HG02571 (cell line): ENCODE results near the gene POLA1.
"Not testable (repeated sequence)": the region's sequence is repeated elsewhere in the genome, so short reads cannot be mapped to it uniquely, and the experiment has no call there.

Experiments
- ATAC-seq: cut with Tn5 transposase; IDR thresholded peaks from one replicate; pipeline ENCODE4 v1.9.1; 2021; ENCODE audit warnings: mild to moderate bottlenecking, moderate library complexity; ENCODE audit not compliant: unreplicated experiment

The POLA1 gene

DNA sequence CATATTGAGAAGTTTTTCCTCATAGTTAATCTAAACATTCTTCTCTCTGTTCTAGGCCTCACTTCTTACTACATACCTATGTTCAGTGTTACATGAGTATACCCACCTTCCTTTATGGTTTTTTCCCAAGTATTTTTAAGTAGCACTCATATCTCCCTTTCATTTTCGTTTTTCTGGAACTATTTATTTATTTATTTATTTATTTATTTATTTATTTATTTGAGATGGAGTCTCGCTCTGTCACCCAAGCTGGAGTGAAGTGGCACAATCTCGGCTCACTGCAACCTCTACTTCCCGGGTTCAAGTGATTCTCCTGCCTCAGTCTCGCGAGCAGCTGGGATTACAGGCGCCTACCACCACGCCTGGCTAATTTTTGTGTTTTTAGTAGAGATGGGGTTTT, 170.1 kb downstream of the POLA1 start:
- not testable (repeated sequence) for ATAC-seq

DNA sequence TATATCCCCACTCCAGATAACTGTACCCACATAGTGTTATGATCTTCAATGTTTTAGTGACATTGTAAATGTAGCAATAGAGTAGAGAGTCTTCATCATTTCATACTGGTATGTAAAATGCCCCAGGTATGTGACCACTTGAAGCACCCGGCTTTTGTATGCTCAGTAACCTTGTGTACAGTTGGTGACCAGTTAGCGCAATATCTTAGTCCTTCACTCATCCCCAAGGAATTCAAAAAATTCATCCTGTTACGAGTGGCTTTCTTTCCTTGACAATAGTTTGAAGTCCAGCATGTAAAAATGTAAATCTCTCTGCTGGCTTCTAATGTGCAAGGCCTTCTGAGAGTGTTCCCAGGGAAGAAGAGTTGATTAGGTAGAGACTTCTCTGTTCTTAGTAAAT, 176.4 kb downstream of the POLA1 start:
- ATAC-seq, result no peak

DNA sequence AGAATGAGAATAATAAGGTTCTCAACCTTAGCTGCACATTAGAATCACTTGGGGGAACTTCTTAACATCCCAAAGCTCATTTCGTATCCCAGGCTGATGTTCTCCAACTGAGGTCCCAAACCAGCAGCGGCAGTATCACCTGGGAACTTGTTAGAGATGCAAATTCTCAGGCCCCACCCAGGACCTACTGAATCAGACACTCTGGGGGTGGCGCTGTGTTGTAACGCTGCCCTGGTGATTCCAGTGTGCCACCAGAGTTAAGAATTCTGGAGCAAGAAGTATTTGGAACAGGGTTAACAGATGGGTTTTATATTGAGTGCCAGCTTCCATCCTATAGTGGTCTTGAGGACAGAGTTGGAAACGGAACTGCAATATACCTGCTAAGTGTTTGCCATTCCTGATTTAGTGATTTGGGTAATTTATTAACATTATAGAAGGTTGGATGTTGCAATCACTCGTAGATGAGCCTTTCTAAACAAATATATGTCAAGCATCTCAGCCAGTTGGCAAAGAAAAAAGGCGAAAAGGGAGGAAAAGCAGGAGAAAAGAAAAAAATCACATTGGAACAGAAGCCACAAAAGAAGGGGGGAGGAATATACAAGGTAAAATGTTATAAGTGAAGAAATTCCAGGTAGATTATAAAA, 181.0 kb downstream of the POLA1 start:
- no peak for ATAC-seq

DNA sequence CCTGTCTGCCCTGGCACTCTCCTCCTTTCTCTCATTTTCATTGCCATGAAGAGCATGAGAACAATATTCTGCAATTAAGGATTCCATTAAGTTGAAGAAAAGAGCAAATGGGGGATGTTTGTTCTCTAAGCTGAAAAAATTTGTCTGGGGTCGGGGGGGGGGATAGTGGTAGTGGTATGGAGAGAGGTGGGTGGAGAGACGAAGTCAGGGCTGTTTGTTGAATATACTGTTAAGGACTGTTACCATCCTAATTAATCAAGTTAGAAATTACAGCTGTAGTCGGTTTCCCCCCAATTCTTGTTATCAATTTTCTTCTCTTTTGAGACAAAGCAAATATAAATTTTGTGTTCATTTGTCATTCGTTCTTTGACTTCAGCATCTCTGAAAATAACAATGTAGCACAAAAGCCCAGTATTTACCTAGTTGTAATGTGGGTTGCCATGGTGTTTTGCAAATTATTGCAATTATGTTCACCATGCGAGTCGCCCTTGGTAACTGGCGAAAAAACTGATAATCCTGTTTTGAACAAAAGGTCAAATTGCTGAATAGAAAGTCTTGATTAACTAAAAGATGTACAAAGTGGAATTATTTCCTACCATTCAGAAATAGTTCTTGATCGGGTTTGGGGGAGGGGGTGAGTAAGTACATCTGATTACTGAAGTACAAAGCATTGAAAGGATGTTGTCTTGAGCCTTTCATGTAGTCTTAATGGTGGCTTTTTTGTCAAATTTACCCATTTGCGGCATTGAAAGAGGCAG, 183.0 kb downstream of the POLA1 start:
- no peak for ATAC-seq

DNA sequence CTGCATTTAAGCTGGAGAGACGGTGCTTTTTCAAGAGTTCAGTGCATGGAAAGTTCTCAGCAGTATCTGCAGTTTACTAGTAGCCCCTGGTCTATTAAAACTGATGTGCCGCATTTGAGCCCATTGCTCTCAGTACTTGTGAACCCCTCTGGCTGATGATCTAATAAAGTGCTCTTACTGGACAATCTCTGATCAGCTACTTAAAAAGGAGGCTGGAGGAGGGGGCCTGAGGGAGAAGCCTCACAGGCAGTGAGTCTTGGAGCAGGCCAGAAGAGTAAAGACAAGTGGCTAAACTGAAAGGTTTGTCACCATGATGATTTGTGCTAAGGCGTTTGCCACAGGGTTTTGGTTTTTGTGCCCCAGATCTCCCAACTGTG, 183.6 kb downstream of the POLA1 start:
- no peak for ATAC-seq

DNA sequence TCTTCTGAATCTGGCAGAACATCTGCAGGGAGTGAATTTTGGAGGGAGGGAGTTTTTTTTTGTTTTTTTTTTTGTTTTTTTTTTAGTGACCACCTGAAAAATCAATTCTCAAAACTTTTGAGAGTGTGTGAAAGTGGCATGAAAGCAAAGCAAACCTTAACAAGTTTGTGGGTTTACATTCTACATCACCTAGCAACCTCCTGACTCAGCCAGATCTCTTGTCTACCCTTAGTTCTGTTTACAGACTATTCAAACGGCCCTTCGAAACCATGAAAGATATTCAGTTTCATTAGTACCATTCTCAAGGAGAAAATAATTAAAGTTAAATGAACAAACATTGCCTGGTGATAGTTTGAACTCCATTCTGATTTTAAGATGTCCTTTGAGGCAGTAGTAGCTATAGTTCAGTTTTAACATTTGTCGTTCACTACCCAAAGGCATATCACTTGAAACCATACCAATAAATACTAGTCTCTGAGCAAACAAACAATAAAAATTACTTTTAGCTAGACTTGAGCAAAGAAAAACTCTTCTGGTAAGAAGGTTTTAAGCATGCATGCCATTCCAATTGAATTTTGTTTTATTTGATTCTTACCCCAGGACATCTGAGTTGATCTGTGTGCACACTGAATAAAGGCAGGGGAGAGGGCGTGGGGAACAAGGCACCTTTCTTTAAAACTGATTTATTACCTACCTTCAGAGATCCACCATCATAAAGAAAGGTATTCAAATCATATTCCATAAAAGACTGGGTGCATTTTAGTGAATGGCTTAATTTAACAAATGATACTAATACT, 184.3 kb downstream of the POLA1 start:
- no peak for ATAC-seq

DNA sequence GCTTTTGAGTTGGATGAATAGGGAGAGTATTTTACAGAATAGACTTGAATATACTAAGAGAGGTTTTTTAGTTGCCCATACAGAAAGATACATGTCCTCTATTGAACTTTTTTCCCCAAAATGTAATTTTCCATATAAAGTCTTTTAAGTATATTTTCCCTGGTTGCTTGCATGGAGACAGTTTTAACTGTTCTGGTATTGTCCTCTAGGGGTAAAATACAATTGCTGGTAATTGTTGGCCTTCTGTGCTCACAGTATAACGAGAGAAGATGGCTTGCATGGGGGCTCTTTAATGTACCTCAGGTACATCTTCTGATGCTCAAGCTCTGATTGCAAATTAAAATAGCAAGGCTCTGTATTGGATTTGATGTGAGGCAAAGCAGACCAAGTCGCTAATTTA, 186.0 kb downstream of the POLA1 start:
- no peak for ATAC-seq

DNA sequence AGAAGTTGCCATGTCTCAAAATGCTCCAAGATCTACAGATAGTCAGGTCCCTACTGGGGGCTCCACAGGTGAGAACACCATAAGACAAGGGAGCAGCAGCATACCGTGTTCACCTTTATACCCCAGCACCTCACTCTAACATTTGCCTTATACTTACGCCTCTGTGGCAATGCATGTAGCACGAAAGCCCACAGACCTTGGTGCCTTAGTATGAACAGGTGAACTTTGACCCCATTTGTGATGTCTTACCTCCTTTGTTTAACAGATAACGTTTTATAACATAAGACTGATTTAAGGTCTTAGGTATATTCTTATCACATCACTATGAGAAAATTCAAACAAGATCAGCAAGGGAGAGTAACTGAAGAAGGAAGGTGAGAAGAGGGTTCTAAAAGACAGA, 193.2 kb downstream of the POLA1 start:
- ATAC-seq, result no peak

DNA sequence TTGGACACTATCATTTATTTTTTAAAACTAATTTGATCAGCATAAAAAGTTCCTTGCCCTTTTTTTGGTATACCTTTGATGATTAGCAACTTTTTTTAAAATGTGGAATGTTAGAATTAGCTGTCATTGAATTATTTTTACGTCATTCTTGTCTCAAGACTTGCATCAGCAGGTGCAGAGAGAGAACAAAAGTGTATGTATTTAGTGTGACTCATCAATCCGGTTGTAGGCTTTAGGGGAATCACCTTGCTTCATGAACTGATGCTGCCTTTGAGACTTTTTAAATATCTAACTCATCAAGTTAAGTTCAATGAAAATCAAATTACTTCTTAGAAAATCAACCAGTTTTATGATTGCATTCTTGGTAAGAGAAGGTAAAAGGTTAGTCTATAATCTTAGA, 197.0 kb downstream of the POLA1 start:
- no peak for ATAC-seq

DNA sequence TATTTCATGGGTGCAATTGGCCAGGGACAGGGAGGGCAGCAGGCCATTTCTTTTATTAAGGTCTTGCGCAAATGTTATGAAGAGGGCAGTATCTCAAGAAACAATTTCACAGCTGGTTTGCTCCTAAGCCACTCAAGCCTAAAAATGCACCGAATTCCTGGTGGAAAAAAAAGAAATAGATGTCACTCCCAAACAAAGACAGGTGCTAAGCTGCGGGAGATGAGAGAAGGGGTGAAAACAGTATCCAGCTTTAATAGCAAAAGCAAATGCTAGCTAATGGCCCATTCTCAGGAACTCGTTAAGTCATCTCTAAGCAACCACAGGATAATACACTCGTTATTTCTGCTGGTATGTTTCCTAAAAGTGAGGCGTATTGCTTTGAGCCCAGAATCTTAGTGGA, 205.7 kb downstream of the POLA1 start:
- ATAC-seq, result no peak

DNA sequence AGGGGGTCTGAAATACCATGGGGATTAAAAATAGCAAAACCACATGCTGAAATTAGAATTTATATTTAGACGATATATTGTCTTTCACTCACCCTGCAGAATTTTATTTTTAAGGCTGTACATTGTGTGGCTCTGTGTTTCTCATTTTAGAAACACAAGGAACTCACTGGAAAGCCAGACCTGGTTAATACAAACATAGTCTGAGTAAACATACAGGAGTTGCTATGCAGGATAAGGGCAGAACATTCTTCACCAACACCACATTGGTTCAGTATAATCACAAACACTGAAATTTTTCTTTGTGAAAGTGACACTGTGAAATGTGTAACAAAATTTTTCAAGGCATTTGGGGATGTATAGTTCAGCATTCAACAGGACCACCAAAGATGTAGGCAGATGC, 206.5 kb downstream of the POLA1 start:
- ATAC-seq, result no peak

DNA sequence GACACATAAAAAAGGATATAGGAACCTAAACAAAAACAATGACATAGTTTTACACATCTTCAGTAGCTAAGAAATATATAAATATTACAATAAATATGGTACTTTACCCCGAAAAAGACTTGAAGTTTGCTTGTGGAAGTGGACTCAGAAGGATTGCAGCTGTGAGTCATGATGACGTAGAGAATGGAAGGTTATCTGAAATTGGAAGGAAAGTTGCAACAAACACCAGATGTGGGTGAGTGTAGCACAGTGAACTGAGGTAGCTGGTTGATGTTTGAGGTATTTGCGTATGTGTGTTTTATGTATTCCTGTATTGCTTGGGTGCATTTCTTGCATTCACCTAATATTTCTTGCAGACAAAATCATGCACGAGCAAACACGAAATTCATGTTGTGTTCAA, 209.1 kb downstream of the POLA1 start:
- no peak for ATAC-seq

DNA sequence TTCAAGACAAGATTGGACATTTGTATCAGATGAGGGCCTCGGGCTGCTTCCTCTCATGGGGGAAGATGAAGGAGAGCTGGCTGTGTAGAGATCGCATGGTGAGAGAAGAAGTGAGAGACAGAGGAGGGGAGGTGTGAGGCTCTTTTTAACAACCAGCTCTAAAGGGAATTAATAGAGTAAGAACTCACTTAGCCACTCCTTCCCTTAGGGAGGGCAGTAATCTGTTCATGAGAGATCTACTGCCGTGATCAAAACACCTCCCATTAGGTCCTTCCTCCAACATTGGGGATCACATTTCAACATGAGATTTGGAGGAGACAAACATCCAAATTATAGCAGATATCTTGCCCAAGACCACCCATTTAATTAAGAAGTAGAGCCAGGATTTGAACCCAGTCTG, 225.0 kb downstream of the POLA1 start:
- ATAC-seq, result no peak

DNA sequence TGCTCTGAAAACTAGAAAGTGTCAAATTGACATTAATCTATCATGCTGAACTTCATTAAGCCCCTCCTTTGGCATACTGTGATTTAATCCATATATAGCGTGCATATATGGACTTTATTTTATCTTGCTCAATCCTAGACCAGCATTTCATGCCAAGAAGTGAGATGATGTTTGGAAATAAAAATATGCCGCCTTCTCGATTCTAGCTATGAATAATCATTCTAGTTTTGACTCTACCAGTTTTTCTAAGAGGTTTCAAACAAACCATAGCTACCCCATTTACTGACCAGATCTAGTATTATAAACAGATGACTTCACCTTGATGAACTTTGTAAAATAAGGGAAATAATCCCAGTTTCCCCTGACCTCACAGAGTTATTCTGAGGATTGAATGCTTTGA, 227.1 kb downstream of the POLA1 start:
- ATAC-seq, result no peak

DNA sequence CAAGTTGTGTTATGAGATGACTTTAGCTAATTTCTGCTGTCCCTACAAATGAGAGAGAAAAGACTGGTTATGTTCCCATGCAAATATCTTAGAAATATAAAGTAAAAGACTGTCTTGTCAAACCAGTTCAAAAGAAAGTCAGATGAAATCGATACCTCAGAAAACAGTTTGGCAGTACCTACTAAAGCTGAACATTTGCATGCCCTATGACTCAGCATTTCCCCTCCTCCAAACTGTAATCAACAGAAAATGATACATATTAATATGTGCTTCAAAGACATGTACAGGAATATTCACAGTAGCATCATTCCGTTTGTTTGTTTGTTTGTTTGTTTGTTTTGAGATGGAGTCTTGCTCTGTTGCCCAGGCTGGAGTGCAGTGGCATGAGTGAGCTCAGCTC, 231.7 kb downstream of the POLA1 start:
- no peak for ATAC-seq

DNA sequence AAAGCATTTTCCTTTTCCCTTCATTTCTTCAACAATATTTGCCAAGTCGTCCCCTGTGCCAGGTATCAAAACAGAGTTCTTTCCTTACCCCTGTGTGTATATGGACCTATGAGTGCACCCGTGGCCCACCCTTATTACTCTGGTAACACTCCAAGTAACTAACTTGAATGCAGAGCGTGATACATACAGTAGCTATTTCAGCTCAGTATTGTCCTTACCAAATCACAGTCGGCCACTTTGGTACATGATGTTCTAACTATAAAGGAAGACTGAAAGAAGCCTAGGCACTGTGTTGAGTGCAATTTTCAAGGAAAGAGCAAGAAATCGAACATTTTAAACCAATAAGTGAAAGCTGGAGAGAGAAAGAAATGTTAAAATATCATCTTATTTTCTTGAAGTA, 233.7 kb downstream of the POLA1 start:
- ATAC-seq, result no peak

DNA sequence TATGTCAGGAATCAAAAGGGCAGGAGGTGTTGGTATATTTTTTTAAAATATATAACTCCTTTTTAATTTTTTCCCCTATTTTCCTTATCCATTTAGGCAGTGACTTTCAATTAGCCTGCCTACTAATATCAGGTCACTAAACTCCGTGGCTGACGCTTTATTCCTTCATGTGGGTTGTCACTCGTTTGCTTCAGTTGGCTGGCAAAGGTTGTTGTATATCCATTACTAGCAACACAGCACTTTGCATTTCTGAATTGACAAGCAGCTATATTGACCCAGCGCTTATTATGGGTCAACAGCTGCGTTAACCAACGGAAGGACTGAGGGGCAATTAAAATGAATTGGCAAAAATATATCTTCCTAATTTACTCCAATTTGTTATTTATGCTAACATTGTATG, 234.4 kb downstream of the POLA1 start:
- no peak for ATAC-seq

DNA sequence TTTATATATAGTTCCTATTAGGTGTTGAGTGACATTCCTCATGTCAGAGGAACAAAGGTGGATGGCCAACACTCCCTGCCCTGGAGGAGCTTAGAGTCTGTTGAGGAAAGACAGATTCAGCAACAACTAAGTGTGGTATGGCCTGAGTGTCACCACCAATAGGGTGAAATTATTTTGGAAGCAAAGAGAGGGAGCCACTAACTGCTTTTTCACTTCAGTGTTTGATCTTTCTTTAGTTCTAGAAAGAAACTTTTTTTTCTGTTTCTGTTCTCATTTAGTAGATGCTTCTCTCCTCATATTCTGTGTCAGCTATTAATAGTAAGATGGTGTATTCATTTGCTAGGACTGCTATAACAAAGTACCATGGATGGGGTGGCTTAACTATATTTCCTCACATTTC, 240.6 kb downstream of the POLA1 start:
- ATAC-seq, result no peak

DNA sequence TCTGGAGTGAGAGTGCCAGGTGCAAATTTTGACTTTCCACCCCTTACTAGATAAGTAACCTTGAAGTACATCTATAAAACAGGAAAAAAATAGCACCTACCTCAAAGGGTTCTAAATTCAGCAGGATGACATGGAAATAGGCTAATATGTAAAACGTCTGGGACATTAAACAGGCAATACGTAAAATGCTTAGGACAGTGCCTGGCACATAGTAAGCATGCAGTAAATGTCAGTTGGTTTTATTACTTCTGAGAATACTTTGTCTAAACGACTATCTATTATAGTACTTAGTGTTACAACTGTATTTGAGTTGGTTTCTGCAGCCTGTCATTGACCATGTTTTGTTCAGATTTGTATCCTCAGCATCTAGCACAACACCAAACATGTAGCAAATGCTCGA, 251.3 kb downstream of the POLA1 start:
- no peak for ATAC-seq

DNA sequence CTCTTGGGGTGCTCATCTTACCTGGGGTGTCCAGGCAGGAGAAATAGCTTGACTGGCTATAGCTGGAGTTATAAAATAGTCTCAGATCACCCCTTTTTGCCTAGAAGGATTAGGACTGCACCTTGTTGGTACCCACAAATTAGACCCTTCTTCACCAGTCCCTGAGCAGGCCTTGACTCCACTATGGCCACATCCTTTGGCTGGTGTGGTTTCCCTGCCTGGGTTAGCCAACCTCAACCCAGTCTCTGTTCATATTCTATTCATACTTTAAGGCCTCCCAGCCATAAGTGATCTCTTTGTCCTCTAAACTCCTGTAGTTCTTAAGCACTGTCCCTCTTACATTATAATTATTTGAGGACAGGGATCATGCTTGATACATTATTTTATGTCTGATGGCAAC, 252.7 kb downstream of the POLA1 start:
- ATAC-seq, result no peak

DNA sequence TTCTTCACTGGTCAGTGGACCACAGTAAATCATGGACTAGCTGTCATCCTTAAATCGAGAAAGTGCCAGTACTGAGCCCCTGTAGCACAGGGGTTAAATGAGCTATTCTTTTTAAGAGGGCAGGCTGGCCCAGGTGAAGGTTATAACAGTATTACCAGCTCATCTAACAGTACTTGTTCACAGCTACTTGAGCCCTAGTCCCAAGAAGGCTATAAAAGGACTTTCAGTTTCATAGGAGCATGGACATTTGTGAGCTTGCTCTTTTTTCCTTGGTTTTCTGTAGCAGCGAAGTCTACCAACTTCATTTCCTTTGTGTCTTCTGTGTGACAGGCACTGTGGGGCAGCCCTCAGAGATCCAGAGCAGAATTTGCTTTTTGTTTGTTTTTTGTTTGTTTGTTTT, 261.0 kb downstream of the POLA1 start:
- ATAC-seq, result no peak

DNA sequence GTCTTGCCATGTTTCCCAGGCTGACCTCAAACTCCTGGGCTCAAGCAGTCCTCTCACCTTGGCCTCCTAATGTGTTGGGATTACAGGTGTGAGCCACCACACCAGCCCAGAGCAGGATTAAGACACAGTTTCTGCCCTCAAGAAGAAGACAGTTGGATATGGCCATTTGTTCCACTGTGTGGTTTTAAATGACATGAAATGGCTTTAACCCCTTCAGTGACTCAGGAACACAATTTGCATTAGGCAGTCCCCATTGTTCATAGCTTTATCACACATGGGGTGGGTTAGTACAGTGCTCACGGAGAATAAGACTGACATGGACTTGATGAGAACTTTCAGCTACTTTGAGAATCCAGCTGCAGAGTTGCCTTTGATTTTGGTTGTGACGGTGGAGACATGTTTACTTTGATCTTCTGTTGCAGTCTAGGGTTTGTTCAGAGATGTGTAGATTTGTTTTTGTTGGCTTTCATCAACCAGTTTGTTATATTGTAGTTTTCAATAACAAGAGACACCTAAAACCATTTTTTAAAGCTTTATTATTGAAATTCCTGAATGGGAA, 261.7 kb downstream of the POLA1 start:
- ATAC-seq, result no peak
